NCI-H748 treated with DMSO at 0.1 percent for 48 hours (cell line): ENCODE results near the gene KLK3.
A peak's percentile ranks its signal among the peaks of the same experiment; 100 is the strongest.
"Not testable (repeated sequence)": the region's sequence is repeated elsewhere in the genome, so short reads cannot be mapped to it uniquely, and the experiment has no call there.

Source experiments
- DNase-seq: peaks from one replicate; lab custom pipeline; 2025; lab: John Stamatoyannopoulos, UW

The KLK3 gene

GRCh38 chr19:50854636-50855410 is at the start of gene KLK3:
Gene KLK3, plus strand, starts transcription at chr19:50854915. Its CDS starts 41 bp downstream, at chr19:50854956.
- no peak for DNase-seq

GRCh38 chr19:50808856-50809255 is 45.9 kb upstream of the KLK3 start:
- DNase-seq, result no peak

GRCh38 chr19:50811622-50812238 is 43.0 kb upstream of the KLK3 start:
- DNase-seq, result not testable (repeated sequence)

- DNase-seq, result no peak
Observed at GRCh38 chr19:50812474-50812873, 42.2 kb upstream of the KLK3 start.

GRCh38 chr19:50814883-50815282 is 39.8 kb upstream of the KLK3 start:
- no peak for DNase-seq

- no peak for DNase-seq
Observed at GRCh38 chr19:50815439-50815838, 39.3 kb upstream of the KLK3 start.

GRCh38 chr19:50817941-50818858 is 36.5 kb upstream of the KLK3 start:
- DNase-seq, result peak; percentile 78

GRCh38 chr19:50818859-50819472 is 35.7 kb upstream of the KLK3 start:
- no peak for DNase-seq

- DNase-seq, result no peak
Observed at GRCh38 chr19:50819636-50820035, 35.1 kb upstream of the KLK3 start.

GRCh38 chr19:50820086-50820485 is 34.6 kb upstream of the KLK3 start:
- DNase-seq, result no peak

- DNase-seq, result no peak
Observed at GRCh38 chr19:50820549-50821247, 34.0 kb upstream of the KLK3 start.

GRCh38 chr19:50821248-50821612 is 33.5 kb upstream of the KLK3 start:
- no peak for DNase-seq

- no peak for DNase-seq
Observed at GRCh38 chr19:50821622-50822021, 33.1 kb upstream of the KLK3 start.

- no peak for DNase-seq
Observed at GRCh38 chr19:50822661-50823208, 32.0 kb upstream of the KLK3 start.

GRCh38 chr19:50823389-50824042 is 31.2 kb upstream of the KLK3 start, which contains the start of gene KLK1:
Gene KLK1, minus strand, starts transcription at chr19:50823787. Its CDS starts 39 bp downstream, at chr19:50823748.
- no peak for DNase-seq

- DNase-seq, result no peak
Observed at GRCh38 chr19:50826492-50827240, 28.0 kb upstream of the KLK3 start.

- DNase-seq, result no peak
Observed at GRCh38 chr19:50827476-50827875, 27.2 kb upstream of the KLK3 start.

GRCh38 chr19:50829801-50830200 is 24.9 kb upstream of the KLK3 start:
- no peak for DNase-seq

- no peak for DNase-seq
Observed at GRCh38 chr19:50830266-50831025, 24.3 kb upstream of the KLK3 start.
